ENCODE data around the gene JARID2. TPM values are rescaled to one million over a fixed set of nuclear protein-coding genes. Genes with fewer than 3 reads are reported as not detected.
"Not testable (repeated sequence)": the region's sequence is repeated elsewhere in the genome, so short reads cannot be mapped to it uniquely, and the experiment has no call there.

The JARID2 gene
- total RNA-seq, 1 donor from 2014 or later: 8.4 TPM

GRCh38 chr6:15317934-15318902, 72.3 kb downstream of the JARID2 start:
- ATAC-seq: no peak

GRCh38 chr6:15319677-15320076, 73.8 kb downstream of the JARID2 start:
- ATAC-seq: no peak

More at GRCh38 chr6:15317934-15318902, 72.3 kb downstream of the JARID2 start:
- intact Hi-C loops (cut with DNase I): loop anchor here (5.0 kb wide), 1 partner anchor 71 kb away; the partner anchor contains the start of gene JARID2
- no peak for DNase-seq (ENCODE audit: missing footprints)

GRCh38 chr6:15320693-15321092, 74.8 kb downstream of the JARID2 start:
- intact Hi-C loops (cut with DNase I): no loop called here
- no peak for ATAC-seq
- no peak for DNase-seq (ENCODE audit: missing footprints)

More at GRCh38 chr6:15319677-15320076, 73.8 kb downstream of the JARID2 start:
- no peak for DNase-seq (ENCODE audit: missing footprints)
- intact Hi-C loops (cut with DNase I): loop anchor here (5.0 kb wide), 1 partner anchor 72 kb away; the partner anchor contains the start of gene JARID2

GRCh38 chr6:15322184-15322583, 76.3 kb downstream of the JARID2 start:
- DNase-seq (ENCODE audit: missing footprints) (no peak), ATAC-seq (no peak)
- intact Hi-C loops (cut with DNase I): no loop called here

GRCh38 chr6:15322781-15323536, 77.1 kb downstream of the JARID2 start:
- ATAC-seq: no peak
- intact Hi-C loops (cut with DNase I): no loop called here
- no peak for DNase-seq (ENCODE audit: missing footprints)

GRCh38 chr6:15323611-15324010, 77.7 kb downstream of the JARID2 start:
- DNase-seq (ENCODE audit: missing footprints); ATAC-seq; intact Hi-C loops (cut with DNase I): not testable (repeated sequence)

- ATAC-seq (no peak), DNase-seq (ENCODE audit: missing footprints) (no peak)
- intact Hi-C loops (cut with DNase I): no loop called here
Measured at GRCh38 chr6:15324427-15324985, 78.6 kb downstream of the JARID2 start.

- intact Hi-C loops (cut with DNase I): no loop called here
- DNase-seq (ENCODE audit: missing footprints): no peak
- ATAC-seq: no peak
Measured at GRCh38 chr6:15325540-15325955, 79.7 kb downstream of the JARID2 start.

GRCh38 chr6:15326067-15326614, 80.3 kb downstream of the JARID2 start:
- no peak for DNase-seq (ENCODE audit: missing footprints)
- no peak for ATAC-seq
- intact Hi-C loops (cut with DNase I): no loop called here

- no peak for DNase-seq (ENCODE audit: missing footprints)
- intact Hi-C loops (cut with DNase I): no loop called here
- ATAC-seq: peak; percentile 31
Measured at GRCh38 chr6:15327271-15327670, 81.4 kb downstream of the JARID2 start.

- intact Hi-C loops (cut with DNase I): no loop called here
Measured at GRCh38 chr6:15329197-15329671, 83.4 kb downstream of the JARID2 start.

GRCh38 chr6:15330174-15330944, 84.5 kb downstream of the JARID2 start:
- DNase-seq (ENCODE audit: missing footprints) (no peak), ATAC-seq (no peak)
- intact Hi-C loops (cut with DNase I): no loop called here

More at GRCh38 chr6:15329197-15329671, 83.4 kb downstream of the JARID2 start:
- DNase-seq (ENCODE audit: missing footprints) (no peak), ATAC-seq (peak; percentile 21)

- intact Hi-C loops (cut with DNase I): no loop called here
- DNase-seq (ENCODE audit: missing footprints) (no peak), ATAC-seq (no peak)
Measured at GRCh38 chr6:15331143-15331542, 85.3 kb downstream of the JARID2 start.

GRCh38 chr6:15331629-15332251, 85.9 kb downstream of the JARID2 start:
- no peak for ATAC-seq
- intact Hi-C loops (cut with DNase I): no loop called here

GRCh38 chr6:15332446-15332845, 86.6 kb downstream of the JARID2 start:
- ATAC-seq (no peak), DNase-seq (ENCODE audit: missing footprints) (no peak)
- intact Hi-C loops (cut with DNase I): no loop called here

More at GRCh38 chr6:15331629-15332251, 85.9 kb downstream of the JARID2 start:
- no peak for DNase-seq (ENCODE audit: missing footprints)

GRCh38 chr6:15335385-15335784, 89.5 kb downstream of the JARID2 start:
- intact Hi-C loops (cut with DNase I): no loop called here
- no peak for DNase-seq (ENCODE audit: missing footprints)
- no peak for ATAC-seq

- no peak for DNase-seq (ENCODE audit: missing footprints)
- intact Hi-C loops (cut with DNase I): no loop called here
- ATAC-seq: no peak
Measured at GRCh38 chr6:15335916-15336315, 90.0 kb downstream of the JARID2 start.
